ENCODE results near the gene CDK14.
"Not testable (repeated sequence)": the region's sequence is repeated elsewhere in the genome, so short reads cannot be mapped to it uniquely, and the experiment has no call there.

CDK14 gene

DNA sequence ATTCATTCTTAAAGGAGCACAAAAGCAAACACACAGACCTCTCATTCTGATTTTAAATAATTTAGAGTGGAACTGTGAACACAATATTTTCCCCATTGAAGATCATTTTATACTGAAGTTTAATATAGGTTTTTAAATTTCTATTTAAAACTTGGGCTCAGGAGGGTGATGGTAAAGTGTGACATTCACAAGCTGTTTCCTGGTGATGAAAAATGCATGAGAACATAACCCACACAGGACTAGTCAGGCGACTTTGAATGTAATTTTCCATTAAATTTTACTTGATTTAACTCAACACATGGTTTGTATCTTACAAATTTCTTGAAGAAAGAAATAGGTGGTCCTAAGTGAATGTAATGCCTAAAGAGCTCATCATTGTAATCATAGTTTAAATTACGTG is 143.6 kb downstream of the CDK14 start:
- Histone ChIP-seq H3K36me3 (ENCODE audit: insufficient read depth, low read length) (no peaks in the 10 kb centered on the region), H3K4me1 (ENCODE audit: insufficient read depth, low read length) (no peaks in the 10 kb centered on the region), H3K9ac (ENCODE audit: low read depth, low read length) (no peak overlapping the region), H3K9me3 (ENCODE audit: control insufficient read depth, insufficient read depth, low read length) (no peaks in the 10 kb centered on the region)

GRCh38 chr7:90740386-90740785 is 144.3 kb downstream of the CDK14 start:
- H3K9ac ChIP-seq (ENCODE audit: low read depth, low read length): no peak overlapping the region
- H3K36me3 ChIP-seq (ENCODE audit: insufficient read depth, low read length): no peaks in the 10 kb centered on the region
- H3K9me3 ChIP-seq (ENCODE audit: control insufficient read depth, insufficient read depth, low read length): no peaks in the 10 kb centered on the region
- no peaks in the 10 kb centered on the region for H3K4me1 ChIP-seq (ENCODE audit: insufficient read depth, low read length)

DNA sequence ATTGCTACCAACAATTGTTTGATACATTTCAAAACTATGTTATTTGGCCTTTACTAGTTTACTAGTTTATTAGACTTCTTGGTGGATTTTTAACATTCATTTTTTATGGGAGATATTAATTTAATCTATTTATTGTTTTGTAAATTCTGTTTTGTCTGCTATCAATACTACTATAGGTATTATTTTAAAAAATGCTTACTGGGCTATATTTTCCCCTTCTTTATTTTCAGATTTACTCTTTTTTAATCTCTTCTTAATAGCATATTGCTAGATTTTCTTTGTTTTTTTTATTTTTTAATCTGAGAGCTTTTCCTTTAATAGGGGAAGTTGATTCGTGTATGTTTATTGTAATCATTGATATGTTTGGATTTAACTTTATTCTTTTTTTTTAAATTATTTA is 147.5 kb downstream of the CDK14 start:
- Histone ChIP-seq H3K4me1 (ENCODE audit: insufficient read depth, low read length) (no peaks in the 10 kb centered on the region), H3K36me3 (ENCODE audit: insufficient read depth, low read length) (no peaks in the 10 kb centered on the region), H3K9ac (ENCODE audit: low read depth, low read length) (no peak overlapping the region), H3K9me3 (ENCODE audit: control insufficient read depth, insufficient read depth, low read length) (no peaks in the 10 kb centered on the region)

DNA sequence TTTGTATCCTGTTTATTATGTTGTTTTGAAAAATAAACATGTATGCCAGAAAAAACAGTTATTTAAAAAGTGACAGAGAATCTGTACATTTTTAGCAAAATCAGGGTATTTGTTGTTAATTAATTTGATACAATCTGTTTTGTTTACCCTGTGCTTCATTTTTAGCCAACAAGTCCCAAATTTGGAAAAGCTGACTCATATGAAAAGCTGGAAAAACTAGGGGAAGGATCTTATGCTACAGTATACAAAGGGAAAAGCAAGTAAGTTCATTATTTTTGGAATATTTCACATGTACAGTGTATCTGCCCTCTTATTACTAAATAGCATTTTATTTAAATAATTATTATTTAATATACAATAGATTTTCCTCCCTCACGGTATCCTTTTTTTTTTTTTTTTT is 151.4 kb downstream of the CDK14 start:
- Histone ChIP-seq H3K36me3 (ENCODE audit: insufficient read depth, low read length) (no peaks in the 10 kb centered on the region), H3K4me1 (ENCODE audit: insufficient read depth, low read length) (no peaks in the 10 kb centered on the region), H3K9ac (ENCODE audit: low read depth, low read length) (no peak overlapping the region), H3K9me3 (ENCODE audit: control insufficient read depth, insufficient read depth, low read length) (no peaks in the 10 kb centered on the region)

DNA sequence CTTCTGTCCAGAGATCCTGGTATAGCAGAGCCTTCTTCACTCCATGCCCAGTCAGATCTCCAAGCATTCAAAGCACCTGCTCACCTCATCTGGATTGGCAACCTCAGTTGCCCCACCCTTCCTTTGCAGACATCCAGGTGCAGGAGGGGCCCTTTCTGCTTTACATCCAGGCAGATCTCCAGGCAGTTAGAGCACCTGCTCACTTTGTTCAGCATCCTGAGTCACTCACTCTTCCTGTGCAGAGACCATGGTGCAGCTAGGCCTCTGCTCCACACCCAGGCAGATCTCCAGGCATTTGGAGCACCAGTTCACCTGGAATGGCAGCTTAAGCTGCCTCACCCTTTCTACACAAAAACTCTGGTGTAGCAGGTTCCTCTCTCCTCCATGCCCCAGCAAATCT is 153.1 kb downstream of the CDK14 start:
- Histone ChIP-seq H3K36me3 (ENCODE audit: insufficient read depth, low read length) (no peaks in the 10 kb centered on the region), H3K4me1 (ENCODE audit: insufficient read depth, low read length) (no peaks in the 10 kb centered on the region), H3K9me3 (ENCODE audit: control insufficient read depth, insufficient read depth, low read length) (no peaks in the 10 kb centered on the region), H3K9ac (ENCODE audit: low read depth, low read length) (no peak overlapping the region)

DNA sequence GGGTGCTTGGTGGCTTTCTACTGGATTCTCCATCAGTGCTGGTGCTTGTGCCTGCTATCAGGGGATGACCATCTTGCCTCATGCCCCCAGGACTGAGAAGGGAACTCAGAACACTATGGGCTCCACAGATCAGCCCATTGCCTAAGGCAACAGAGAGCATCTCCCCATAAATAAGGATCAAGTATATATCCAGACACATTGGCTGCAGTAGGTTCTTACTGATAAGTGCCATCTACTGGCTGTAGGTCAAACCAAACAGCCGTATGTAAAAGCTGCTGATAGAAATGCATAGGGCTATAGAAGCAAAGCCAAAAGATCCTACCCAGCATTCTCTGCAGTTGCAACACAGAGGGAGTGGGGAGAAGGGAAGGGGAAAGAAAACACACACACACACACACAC is 153.7 kb downstream of the CDK14 start:
- Histone ChIP-seq H3K9ac (ENCODE audit: low read depth, low read length) (no peak overlapping the region), H3K36me3 (ENCODE audit: insufficient read depth, low read length) (no peaks in the 10 kb centered on the region), H3K9me3 (ENCODE audit: control insufficient read depth, insufficient read depth, low read length) (no peaks in the 10 kb centered on the region), H3K4me1 (ENCODE audit: insufficient read depth, low read length) (no peaks in the 10 kb centered on the region)

DNA sequence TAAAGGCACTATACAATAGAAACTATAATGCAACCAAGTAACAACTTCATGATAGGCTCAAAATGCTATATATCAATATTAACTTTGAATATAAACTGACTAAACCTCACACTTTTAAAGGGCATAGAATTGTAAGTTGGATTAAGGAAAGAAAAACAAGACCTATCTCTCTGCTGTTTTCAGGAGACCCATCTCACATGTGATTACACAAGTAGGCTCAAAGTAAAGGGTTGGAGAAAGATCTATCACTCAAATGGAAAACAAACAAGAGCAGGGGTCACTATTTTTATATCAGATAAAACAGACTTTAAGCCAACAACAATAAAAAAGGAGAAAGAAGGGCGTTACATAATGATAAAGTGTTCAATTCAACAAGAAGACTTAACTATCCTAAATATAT is 155.5 kb downstream of the CDK14 start:
- H3K9me3 ChIP-seq (ENCODE audit: control insufficient read depth, insufficient read depth, low read length): no peaks in the 10 kb centered on the region
- H3K9ac ChIP-seq (ENCODE audit: low read depth, low read length): no peak overlapping the region
- no peaks in the 10 kb centered on the region for H3K36me3 ChIP-seq (ENCODE audit: insufficient read depth, low read length)
- no peaks in the 10 kb centered on the region for H3K4me1 ChIP-seq (ENCODE audit: insufficient read depth, low read length)

DNA sequence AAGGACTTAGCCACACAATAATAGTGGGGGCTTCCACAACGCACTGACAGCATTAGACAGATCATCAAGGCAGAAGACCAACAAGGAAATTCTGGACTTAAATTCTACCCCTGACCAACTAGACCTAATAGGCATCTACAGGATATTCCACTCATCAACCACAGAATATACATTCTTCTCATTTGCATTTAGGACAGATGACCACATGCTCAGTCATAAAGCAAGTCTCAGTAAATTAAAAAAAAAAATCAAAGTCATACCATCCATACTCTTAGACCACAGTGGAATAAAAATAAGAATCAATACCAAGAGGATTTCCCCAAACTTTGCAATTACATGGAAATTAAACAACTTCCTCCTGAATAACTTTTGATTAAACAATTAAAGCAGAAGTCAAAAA is 155.9 kb downstream of the CDK14 start:
- Histone ChIP-seq H3K36me3 (ENCODE audit: insufficient read depth, low read length) (no peaks in the 10 kb centered on the region), H3K9me3 (ENCODE audit: control insufficient read depth, insufficient read depth, low read length) (no peaks in the 10 kb centered on the region), H3K4me1 (ENCODE audit: insufficient read depth, low read length) (no peaks in the 10 kb centered on the region), H3K9ac (ENCODE audit: low read depth, low read length) (no peak overlapping the region)

DNA sequence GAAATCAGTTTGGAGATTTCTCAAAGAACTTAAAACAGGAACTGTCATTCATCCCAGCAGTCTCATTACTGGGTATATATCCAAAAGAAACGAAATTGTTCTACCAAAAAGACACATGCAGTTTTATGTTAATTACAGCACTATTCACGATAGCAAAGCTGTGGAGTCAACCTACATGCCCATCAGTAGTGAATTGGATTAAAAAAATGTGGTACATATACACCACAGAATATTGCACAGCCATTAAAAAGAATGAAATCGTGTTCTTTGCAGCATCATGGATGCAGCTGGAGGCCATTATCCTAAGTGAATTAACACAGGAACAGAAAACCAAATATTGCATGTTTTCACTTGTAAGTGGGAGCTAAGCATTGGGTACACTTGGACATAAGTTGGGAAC is 158.9 kb downstream of the CDK14 start:
- no peaks in the 10 kb centered on the region for H3K9me3 ChIP-seq (ENCODE audit: control insufficient read depth, insufficient read depth, low read length)
- H3K4me1 ChIP-seq (ENCODE audit: insufficient read depth, low read length): no peaks in the 10 kb centered on the region
- H3K36me3 ChIP-seq (ENCODE audit: insufficient read depth, low read length): no peaks in the 10 kb centered on the region
- H3K9ac ChIP-seq (ENCODE audit: low read depth, low read length): no peak overlapping the region

GRCh38 chr7:90756366-90756765 is 160.2 kb downstream of the CDK14 start:
- Histone ChIP-seq H3K36me3 (ENCODE audit: insufficient read depth, low read length) (no peaks in the 10 kb centered on the region), H3K9me3 (ENCODE audit: control insufficient read depth, insufficient read depth, low read length) (no peaks in the 10 kb centered on the region), H3K4me1 (ENCODE audit: insufficient read depth, low read length) (no peaks in the 10 kb centered on the region), H3K9ac (ENCODE audit: low read depth, low read length) (no peak overlapping the region)

- not testable (repeated sequence) for H3K9ac ChIP-seq (ENCODE audit: low read depth, low read length); H3K4me1 ChIP-seq (ENCODE audit: insufficient read depth, low read length); H3K36me3 ChIP-seq (ENCODE audit: insufficient read depth, low read length); H3K9me3 ChIP-seq (ENCODE audit: control insufficient read depth, insufficient read depth, low read length)
Observed at GRCh38 chr7:90757565-90757950, 161.4 kb downstream of the CDK14 start.

DNA sequence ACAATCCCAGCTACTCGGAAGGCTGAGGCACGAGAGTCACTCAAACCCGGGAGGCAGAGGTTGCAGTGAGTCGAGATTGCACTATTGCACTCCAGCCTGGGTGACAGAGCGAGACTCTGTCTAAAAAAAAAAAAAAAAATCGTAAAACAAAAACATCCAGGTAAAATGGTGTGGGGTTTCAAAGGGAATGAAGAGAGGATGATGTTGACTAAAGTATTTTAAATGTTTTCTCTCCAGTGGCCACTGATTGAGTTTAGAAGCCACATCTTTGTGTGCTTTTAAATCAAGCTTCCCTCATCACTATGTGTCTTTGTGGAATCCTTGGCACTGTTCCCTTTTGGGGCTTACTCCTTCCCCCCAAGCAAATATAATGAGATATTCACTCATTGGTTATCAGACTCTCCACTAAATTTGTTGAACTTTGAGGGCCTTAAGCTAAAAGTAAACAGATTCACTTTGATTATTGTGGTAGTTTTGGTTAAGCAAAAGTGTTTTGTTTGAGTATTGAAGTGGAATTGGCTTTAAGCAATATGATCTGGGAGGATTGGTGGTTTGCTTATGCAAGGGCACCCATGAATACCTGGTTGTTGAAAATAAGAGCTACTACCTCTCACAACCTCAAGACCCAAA is 162.9 kb downstream of the CDK14 start:
- Histone ChIP-seq H3K4me1 (ENCODE audit: insufficient read depth, low read length) (peaks cover 2% of the 10 kb centered on the region; the same call in 1 of the 2 replicates), H3K9ac (ENCODE audit: low read depth, low read length) (no peak overlapping the region), H3K36me3 (ENCODE audit: insufficient read depth, low read length) (no peaks in the 10 kb centered on the region), H3K9me3 (ENCODE audit: control insufficient read depth, insufficient read depth, low read length) (no peaks in the 10 kb centered on the region)

DNA sequence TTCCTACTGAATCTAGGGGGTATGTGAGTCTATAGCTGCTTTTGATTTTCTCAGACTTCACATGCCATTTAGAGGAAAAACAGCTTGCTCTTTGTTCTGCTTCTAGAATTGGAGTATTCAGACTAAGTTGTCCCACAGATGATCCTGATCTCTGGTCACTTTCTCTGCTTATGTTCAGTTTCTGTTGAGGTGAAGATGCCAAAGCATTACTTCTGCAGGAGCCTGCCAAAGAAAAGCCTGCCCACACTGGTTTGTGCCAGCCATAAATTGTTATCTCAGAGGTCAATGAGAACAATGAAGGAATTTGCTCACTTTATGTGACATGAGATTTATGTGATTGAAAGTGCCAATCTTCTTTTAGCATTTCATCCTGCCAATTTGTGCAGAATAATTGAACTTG is 163.6 kb downstream of the CDK14 start:
- Histone ChIP-seq H3K9ac (ENCODE audit: low read depth, low read length) (no peak overlapping the region), H3K36me3 (ENCODE audit: insufficient read depth, low read length) (no peaks in the 10 kb centered on the region), H3K4me1 (ENCODE audit: insufficient read depth, low read length) (peaks cover 9% of the 10 kb centered on the region; the same call in 1 of the 2 replicates), H3K9me3 (ENCODE audit: control insufficient read depth, insufficient read depth, low read length) (no peaks in the 10 kb centered on the region)

DNA sequence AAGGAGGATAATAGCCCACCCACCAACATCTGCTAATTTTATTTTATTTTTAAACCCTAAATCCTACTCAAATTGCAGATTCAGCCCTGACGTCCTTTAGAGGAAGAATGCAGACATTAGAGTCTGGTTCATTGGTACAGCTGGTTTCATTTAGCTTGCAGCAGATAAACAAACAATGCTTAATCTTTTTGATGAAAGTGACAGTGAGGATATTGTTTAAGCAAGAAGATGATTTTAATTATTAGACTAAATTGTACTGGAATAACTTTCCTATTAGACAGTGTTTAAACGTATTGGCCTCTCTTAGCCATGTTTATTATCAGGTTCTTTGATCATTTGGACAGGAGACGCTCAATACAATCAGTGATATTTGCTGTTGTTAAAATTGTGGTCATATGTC is 164.8 kb downstream of the CDK14 start:
- Histone ChIP-seq H3K9ac (ENCODE audit: low read depth, low read length) (no peak overlapping the region), H3K36me3 (ENCODE audit: insufficient read depth, low read length) (no peaks in the 10 kb centered on the region), H3K9me3 (ENCODE audit: control insufficient read depth, insufficient read depth, low read length) (no peaks in the 10 kb centered on the region), H3K4me1 (ENCODE audit: insufficient read depth, low read length) (peaks cover 13% of the 10 kb centered on the region)

- H3K4me1 ChIP-seq (ENCODE audit: insufficient read depth, low read length): peaks cover 13% of the 10 kb centered on the region
- H3K36me3 ChIP-seq (ENCODE audit: insufficient read depth, low read length): no peaks in the 10 kb centered on the region
Observed at GRCh38 chr7:90761584-90761983, 165.5 kb downstream of the CDK14 start.

DNA sequence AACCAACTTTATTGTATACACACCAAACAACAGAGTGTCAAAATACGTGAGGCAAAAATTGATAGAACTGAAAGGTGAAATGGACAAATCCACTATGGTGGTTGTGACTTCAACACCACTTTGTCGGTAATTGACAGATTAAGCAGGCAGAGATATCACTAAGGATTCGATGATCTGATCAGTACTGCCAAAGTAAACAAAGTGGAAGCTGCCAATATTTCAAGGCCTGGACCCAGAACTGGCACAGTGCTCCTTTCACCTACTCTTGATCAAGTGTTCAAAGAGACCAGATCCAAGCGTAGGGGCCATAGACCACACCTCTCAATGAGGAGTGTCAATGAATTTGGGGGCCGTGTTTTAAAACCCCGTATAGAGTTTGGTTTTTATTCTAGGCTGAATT is 167.0 kb downstream of the CDK14 start:
- H3K9me3 ChIP-seq (ENCODE audit: control insufficient read depth, insufficient read depth, low read length): no peaks in the 10 kb centered on the region
- H3K4me1 ChIP-seq (ENCODE audit: insufficient read depth, low read length): peaks cover 13% of the 10 kb centered on the region
- no peak overlapping the region for H3K9ac ChIP-seq (ENCODE audit: low read depth, low read length)
- no peaks in the 10 kb centered on the region for H3K36me3 ChIP-seq (ENCODE audit: insufficient read depth, low read length)

More at GRCh38 chr7:90761584-90761983, 165.5 kb downstream of the CDK14 start:
- no peak overlapping the region for H3K9ac ChIP-seq (ENCODE audit: low read depth, low read length)
- no peaks in the 10 kb centered on the region for H3K9me3 ChIP-seq (ENCODE audit: control insufficient read depth, insufficient read depth, low read length)

Measured in ES-I3 (cell line).